Thyroid gland (tissue), 4 donors: ENCODE results near the gene STK36.

Experiments
- POLR2A ChIP-seq, 2 donors: fragments of 450-650 bp; IDR thresholded peaks; one replicate each; pipeline ENCODE4 v1.6.1; 2017; ENCODE audit warnings: antibody characterized with exemption in 2 of 2, mild to moderate bottlenecking in 2 of 2, moderate library complexity in 1 of 2
- TF ChIP-seq, protein P1 (sequence below), 6 experiments: fragments of 200-600 bp in 3 of 6; fragments of 450-650 bp in 3 of 6; sonication (generic) in 3 of 6; IDR thresholded peaks; one replicate each; pipeline ENCODE4 v1.5.1; 2016 to 2019; ENCODE audit warnings: antibody characterized with exemption in 6 of 6, mild to moderate bottlenecking in 2 of 6, inconsistent platforms in 1 of 6, moderate library complexity in 1 of 6

DNA sequence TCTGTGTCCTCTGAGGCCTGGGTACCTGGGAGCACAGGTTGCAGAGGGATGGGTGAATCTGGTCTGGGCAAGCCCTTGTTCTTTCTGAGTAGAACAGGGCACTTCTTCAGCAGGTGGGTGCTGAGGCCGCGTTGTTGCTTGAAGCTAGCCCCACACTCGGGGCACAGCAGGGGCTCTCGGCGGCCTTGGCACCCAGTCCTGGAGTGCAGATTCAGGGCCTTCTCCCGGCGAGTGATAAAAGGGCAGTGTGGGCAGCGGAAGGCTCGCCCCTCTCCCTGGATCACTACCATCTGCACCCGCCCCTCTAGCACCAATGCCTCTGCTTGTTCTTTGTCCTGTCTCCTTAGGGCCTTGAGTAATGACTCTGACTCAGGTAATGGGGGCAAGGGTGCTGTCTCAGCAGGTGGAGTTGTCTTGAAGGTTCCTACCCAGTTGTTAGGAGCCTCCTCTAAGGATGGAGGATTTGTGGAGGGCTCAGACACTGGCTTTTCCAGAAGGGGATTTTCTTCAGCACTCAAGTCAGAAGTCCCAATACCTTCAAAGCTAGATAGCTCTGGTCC, 28.1 kb upstream of the STK36 start:
- TF ChIP-seq, protein P1, sequence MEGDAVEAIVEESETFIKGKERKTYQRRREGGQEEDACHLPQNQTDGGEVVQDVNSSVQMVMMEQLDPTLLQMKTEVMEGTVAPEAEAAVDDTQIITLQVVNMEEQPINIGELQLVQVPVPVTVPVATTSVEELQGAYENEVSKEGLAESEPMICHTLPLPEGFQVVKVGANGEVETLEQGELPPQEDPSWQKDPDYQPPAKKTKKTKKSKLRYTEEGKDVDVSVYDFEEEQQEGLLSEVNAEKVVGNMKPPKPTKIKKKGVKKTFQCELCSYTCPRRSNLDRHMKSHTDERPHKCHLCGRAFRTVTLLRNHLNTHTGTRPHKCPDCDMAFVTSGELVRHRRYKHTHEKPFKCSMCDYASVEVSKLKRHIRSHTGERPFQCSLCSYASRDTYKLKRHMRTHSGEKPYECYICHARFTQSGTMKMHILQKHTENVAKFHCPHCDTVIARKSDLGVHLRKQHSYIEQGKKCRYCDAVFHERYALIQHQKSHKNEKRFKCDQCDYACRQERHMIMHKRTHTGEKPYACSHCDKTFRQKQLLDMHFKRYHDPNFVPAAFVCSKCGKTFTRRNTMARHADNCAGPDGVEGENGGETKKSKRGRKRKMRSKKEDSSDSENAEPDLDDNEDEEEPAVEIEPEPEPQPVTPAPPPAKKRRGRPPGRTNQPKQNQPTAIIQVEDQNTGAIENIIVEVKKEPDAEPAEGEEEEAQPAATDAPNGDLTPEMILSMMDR (IDR thresholded peaks at IDR 0.05): no peak
- TF ChIP-seq POLR2A (IDR thresholded peaks at IDR 0.05): no peak
